NOMO-1 treated with DMSO at 0.1 percent for 48 hours (cell line): ENCODE data around the gene MMRN1.

Experiments
- DNase-seq: peaks from one replicate; lab custom pipeline; 2025; ENCODE audit not compliant: unreplicated experiment; lab: John Stamatoyannopoulos, UW

The MMRN1 gene

DNA sequence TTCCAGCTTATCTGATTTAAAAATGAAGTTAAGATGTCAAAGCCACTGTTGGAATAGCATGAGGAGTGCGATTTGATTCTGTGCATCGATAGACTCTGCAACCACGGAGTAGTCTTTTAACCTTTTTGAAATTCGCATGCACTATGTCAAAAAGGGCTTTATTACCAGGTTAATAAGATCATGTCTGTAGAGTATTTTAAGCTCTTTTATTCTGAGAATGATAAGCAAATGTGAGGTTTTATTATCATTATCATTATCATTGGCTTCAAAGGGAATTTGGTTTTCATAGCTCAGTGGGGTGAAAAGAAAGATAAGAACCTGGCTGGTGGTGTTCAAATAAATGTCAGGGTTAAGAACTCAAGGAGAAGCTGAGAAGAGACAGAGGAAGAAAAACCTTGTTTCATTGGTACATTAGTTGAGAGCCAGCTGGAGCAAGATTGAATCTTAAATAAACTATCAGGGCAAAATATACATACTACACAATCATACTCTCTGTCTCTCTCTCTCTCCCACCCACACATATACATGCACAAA is 102.6 kb downstream of the MMRN1 start:
- no peak for DNase-seq

DNA sequence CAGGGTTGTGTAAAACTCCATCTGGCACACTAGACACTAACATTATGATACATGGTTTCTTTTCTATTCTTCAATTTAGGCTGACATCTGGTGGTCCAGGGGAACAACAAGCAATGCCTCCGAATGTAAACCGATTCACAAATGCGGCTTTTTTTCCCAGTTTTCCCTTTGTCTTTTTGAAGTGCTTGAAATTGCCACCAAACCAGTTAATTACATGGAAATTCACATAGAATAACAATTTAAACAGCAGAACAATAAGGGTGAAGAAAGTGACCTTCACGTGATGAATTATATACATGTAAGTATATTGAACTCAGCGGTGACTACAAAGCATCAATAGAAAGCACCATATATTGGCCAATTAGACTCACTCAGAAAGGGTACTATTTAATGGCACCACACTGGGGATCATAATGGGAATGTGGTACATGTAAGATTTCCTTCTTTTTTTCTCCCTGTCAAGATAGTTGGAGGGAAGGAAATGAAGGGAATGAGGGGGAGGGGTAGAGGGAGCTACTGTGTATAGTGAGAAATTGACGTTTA is 103.9 kb downstream of the MMRN1 start:
- DNase-seq, result no peak

DNA sequence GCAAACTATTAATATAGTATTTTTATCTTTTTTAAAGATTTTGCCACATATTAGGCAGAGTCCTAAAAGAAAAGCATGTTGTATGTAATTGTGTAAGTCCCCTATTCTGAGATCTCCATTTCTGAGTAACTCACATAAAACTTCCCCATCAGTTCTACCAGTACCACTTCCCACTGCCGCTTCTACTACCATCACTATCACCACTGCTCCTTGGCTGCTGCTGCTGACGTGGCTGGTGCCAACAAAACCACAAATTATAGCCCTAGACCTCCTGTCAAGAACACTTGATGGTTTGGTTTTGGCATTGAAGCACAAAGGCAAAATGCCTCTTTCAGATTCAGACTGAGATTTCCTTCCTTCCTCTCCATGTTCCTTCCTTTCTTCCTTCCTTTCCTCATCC is 106.4 kb downstream of the MMRN1 start:
- no peak for DNase-seq

DNA sequence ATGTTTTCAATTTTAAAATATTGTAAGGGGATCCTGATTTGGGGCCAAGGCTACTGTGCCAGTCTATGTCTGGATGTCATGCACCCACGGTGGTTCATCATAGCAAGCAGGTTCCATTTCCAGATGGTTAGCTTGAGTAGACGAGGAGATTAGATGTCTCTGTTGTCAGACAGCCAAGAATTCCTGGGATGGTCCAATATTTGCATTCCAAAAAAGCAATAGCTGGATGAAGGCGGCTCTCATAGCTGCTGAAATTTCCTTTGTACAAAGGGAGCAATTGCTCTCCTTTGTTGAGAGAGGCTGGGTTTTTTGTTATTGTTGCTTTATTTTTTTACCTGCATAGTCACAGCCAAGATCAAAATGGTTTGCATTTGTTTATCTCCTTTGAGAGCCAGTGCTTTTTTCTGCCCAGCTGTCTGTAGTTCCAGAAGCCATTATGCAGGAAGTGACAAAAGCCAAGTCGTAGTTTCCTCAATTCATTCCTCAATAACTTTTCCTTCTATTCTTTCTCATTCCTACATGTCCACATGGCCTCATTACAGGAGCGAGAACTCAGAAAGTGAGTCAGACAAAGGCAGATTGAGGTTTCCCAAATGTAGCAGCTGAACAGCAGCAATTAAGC is 107.9 kb downstream of the MMRN1 start:
- DNase-seq, result no peak
